Endothelial cell of umbilical vein (primary cell): ENCODE results near the gene VWA8. TPM values are rescaled to one million over a fixed set of nuclear protein-coding genes. Genes with fewer than 3 reads are reported as not detected.

Source experiments
- BruUV-seq: library from RNA; stranded (reverse); fragments of 400-500 nt; replicated peaks from 2 replicates; lab custom pipeline; 2021; lab: Mats Ljungman, UMichigan
- CTCF ChIA-PET: fragments of 300-600, 350-600 bp; sonication (Branson Sonifier 250); formaldehyde crosslinking; loops from one replicate; lab custom pipeline; 2021; ENCODE audit warnings: antibody characterized with exemption, inconsistent platforms; lab: Charles Lee
- POLR2A ChIA-PET: fragments of 300-600, 350-600 bp; sonication (Branson Sonifier 250); formaldehyde crosslinking; loops from one replicate; lab custom pipeline; 2021; ENCODE audit warnings: antibody characterized with exemption, inconsistent platforms; lab: Charles Lee
- DNase-seq: peaks from one replicate; pipeline ENCODE4 v3.0.0-alpha.2; 2011; ENCODE audit warnings: low read depth, low spot score
- FAIRE-seq: peaks from 2 replicates; lab custom pipeline; 2011; peaks lifted over from hg19 to GRCh38; lab: Jason Lieb, UNC
- H2AFZ ChIP-seq: 2 replicates; pipeline ENCODE4 v1.6.0; 2012; ENCODE audit warnings: low read depth, low read length, control low read depth, inconsistent platforms
- H3K27ac ChIP-seq: 2 replicates; pipeline ENCODE4 v1.5.1; 2011; ENCODE audit warnings: low read depth, mild to moderate bottlenecking, control low read depth, low read length, moderate library complexity; ENCODE audit not compliant: insufficient read depth
- H3K27me3 ChIP-seq, 2 experiments: 2 replicates each; pipeline versions ENCODE4 v1.6.0 to v1.6.1; 2011; ENCODE audit warnings: low read length in 2 of 2, mixed read lengths in 1 of 2; ENCODE audit not compliant: control insufficient read depth in 2 of 2, insufficient read depth in 2 of 2
- H3K36me3 ChIP-seq, 2 experiments: 2 replicates in 1 of 2; 3 replicates in 1 of 2; pipeline ENCODE4 v1.5.1; 2011; ENCODE audit warnings: low read length in 2 of 2, mild to moderate bottlenecking in 1 of 2, moderate library complexity in 1 of 2; ENCODE audit not compliant: control insufficient read depth in 2 of 2, insufficient read depth in 2 of 2; ENCODE audit errors: extremely low read depth in 1 of 2
- H3K4me1 ChIP-seq: 3 replicates; pipeline ENCODE4 v1.5.1; 2011; ENCODE audit warnings: mild to moderate bottlenecking, low read length; ENCODE audit not compliant: control insufficient read depth, insufficient read depth; ENCODE audit errors: extremely low read depth
- H3K4me2 ChIP-seq: 2 replicates; pipeline ENCODE4 v1.6.1; 2011; ENCODE audit warnings: low read length, control low read depth, mixed read lengths; ENCODE audit not compliant: insufficient read depth
- H3K4me3 ChIP-seq, 3 experiments: fragments of 200-600 bp in 1 of 3; sonication (generic), shearing (Covaris generic) in 1 of 3; replicated peaks in 1 of 3; 2 replicates each; pipeline ENCODE4 v1.5.1; 2011 to 2016; ENCODE audit warnings: control low read depth in 3 of 3, low read length in 3 of 3, mild to moderate bottlenecking in 2 of 3, inconsistent platforms in 1 of 3, low read depth in 1 of 3, moderate library complexity in 1 of 3; ENCODE audit not compliant: insufficient read depth in 1 of 3
- H3K79me2 ChIP-seq: 2 replicates; pipeline ENCODE4 v1.6.0; 2012; ENCODE audit warnings: low read length, inconsistent platforms; ENCODE audit not compliant: control insufficient read depth, insufficient read depth
- H3K9ac ChIP-seq: replicated peaks from 2 replicates; pipeline ENCODE3; 2011; ENCODE audit warnings: low read length, control low read depth; ENCODE audit not compliant: insufficient read depth; ENCODE audit errors: extremely low read depth
- H3K9me1 ChIP-seq: replicated peaks from 3 replicates; pipeline ENCODE4 v1.6.0; 2011; ENCODE audit warnings: mild to moderate bottlenecking, low read length; ENCODE audit not compliant: control insufficient read depth, insufficient read depth; ENCODE audit errors: extremely low read depth
- H3K9me3 ChIP-seq: replicated peaks from 2 replicates; pipeline ENCODE4 v1.5.1; 2012; ENCODE audit warnings: low read length, inconsistent platforms; ENCODE audit not compliant: control insufficient read depth, insufficient read depth
- H4K20me1 ChIP-seq: replicated peaks from 2 replicates; pipeline ENCODE3; 2011; ENCODE audit warnings: mild to moderate bottlenecking, low read length; ENCODE audit not compliant: control insufficient read depth, insufficient read depth; ENCODE audit errors: extremely low read depth
- EZH2 ChIP-seq: IDR thresholded peaks from 2 replicates; pipeline ENCODE4 v1.6.1; 2012; ENCODE audit warnings: borderline replicate concordance, low read depth, mild to moderate bottlenecking, moderate library complexity, low read length, inconsistent platforms; ENCODE audit not compliant: severe bottlenecking
- FOS ChIP-seq: IDR thresholded peaks from 2 replicates; pipeline ENCODE4 v1.6.1; 2011; ENCODE audit warnings: mild to moderate bottlenecking, low read length, moderate library complexity, borderline replicate concordance; ENCODE audit not compliant: insufficient read depth
- GATA2 ChIP-seq: IDR thresholded peaks from 2 replicates; pipeline ENCODE4 v1.7.0; 2011; ENCODE audit warnings: low read depth, mild to moderate bottlenecking, moderate library complexity, mixed read lengths, low read length; ENCODE audit not compliant: insufficient read length, insufficient read depth
- JUN ChIP-seq: IDR thresholded peaks from 2 replicates; pipeline ENCODE4 v1.6.1; 2011; ENCODE audit warnings: borderline replicate concordance, low read depth; ENCODE audit not compliant: insufficient read length, insufficient read depth
- MAX ChIP-seq: IDR thresholded peaks from 2 replicates; pipeline ENCODE4 v1.6.1; 2011; ENCODE audit not compliant: insufficient read depth, insufficient read length
- MYC ChIP-seq: IDR thresholded peaks from one replicate; pipeline ENCODE4 v1.6.1; 2011; ENCODE audit warnings: mild to moderate bottlenecking, low read depth, low read length
- POLR2A ChIP-seq: IDR thresholded peaks from 2 replicates; pipeline ENCODE4 v1.6.1; 2012; ENCODE audit warnings: low read depth, mild to moderate bottlenecking, control low read depth, low read length
- POLR2AphosphoS5 ChIP-seq: IDR thresholded peaks from 2 replicates; pipeline ENCODE4 v1.6.1; 2012; ENCODE audit warnings: low read depth, mild to moderate bottlenecking, control low read depth, low read length, moderate library complexity; ENCODE audit not compliant: insufficient read depth
- dilution Hi-C: fragments of 300-500 bp; cut with MboI; formaldehyde crosslinking; loops from one replicate; pipeline ENCODE4 v1.15.0; 2019; ENCODE audit warnings: low sequenced_read_pairs; ENCODE audit not compliant: extremely low pct_ligation_motif_present
- intact Hi-C: fragments of 100-400 bp; cut with micrococcal nuclease; formaldehyde crosslinking; loops from one replicate; pipeline ENCODE4 v1.10.0; 2022
- polyA plus RNA-seq, 4 experiments: library from polyadenylated mRNA; depleted of rRNA in 3 of 4; stranded (reverse) in 3 of 4; unstranded in 1 of 4; fragments of >200 nt; gene quantifications; 2 replicates each; pipeline versions ENCODE4 v1.2.1 to v1.2.3, GENCODE V29; 2011 to 2012; ENCODE audit warnings: missing spikeins in 1 of 4
- total RNA-seq: library from RNA; stranded (reverse); gene quantifications from 2 replicates; pipeline ENCODE4 v1.2.3, GENCODE V29; 2021
- TF ChIP-seq, protein P1 (sequence below), 2 donors: IDR thresholded peaks; 1 replicate in 1 of 2; 2 replicates in 1 of 2; pipeline ENCODE4 v1.5.1; 2011; ENCODE audit warnings: low read length in 2 of 2, mild to moderate bottlenecking in 2 of 2, moderate library complexity in 2 of 2, control low read depth in 1 of 2, inconsistent platforms in 1 of 2, low read depth in 1 of 2; ENCODE audit not compliant: insufficient read depth in 1 of 2; ENCODE audit errors: extremely low read depth in 1 of 2

VWA8 gene
- total and polyA plus RNA-seq, 2 donors (not counting 3 experiments of a cell fraction or from before 2014, with no cell fraction given), result 2.9 to 11.3 TPM

- Histone ChIP-seq H3K79me2 (no peaks in the 10 kb centered on the region), H3K27ac (no peak overlapping the region), H2AFZ (no peak overlapping the region), H3K4me3 (no peak overlapping the region), H4K20me1 (no peaks in the 10 kb centered on the region), H3K9ac (no peak overlapping the region), H3K27me3 (no peaks in the 10 kb centered on the region), H3K4me1 (no peaks in the 10 kb centered on the region), H3K4me2 (no peak overlapping the region), H3K9me1 (no peaks in the 10 kb centered on the region), H3K9me3 (no peaks in the 10 kb centered on the region), H3K36me3 (peaks cover 0 to 2% of the 10 kb centered on the region in 2 experiments)
- dilution Hi-C loops, result no loop called here
- BruUV-seq, result no TSS peak
- FAIRE-seq (no peak), DNase-seq (no peak)
- intact Hi-C loops, result no loop called here
- TF ChIP-seq, protein P1, sequence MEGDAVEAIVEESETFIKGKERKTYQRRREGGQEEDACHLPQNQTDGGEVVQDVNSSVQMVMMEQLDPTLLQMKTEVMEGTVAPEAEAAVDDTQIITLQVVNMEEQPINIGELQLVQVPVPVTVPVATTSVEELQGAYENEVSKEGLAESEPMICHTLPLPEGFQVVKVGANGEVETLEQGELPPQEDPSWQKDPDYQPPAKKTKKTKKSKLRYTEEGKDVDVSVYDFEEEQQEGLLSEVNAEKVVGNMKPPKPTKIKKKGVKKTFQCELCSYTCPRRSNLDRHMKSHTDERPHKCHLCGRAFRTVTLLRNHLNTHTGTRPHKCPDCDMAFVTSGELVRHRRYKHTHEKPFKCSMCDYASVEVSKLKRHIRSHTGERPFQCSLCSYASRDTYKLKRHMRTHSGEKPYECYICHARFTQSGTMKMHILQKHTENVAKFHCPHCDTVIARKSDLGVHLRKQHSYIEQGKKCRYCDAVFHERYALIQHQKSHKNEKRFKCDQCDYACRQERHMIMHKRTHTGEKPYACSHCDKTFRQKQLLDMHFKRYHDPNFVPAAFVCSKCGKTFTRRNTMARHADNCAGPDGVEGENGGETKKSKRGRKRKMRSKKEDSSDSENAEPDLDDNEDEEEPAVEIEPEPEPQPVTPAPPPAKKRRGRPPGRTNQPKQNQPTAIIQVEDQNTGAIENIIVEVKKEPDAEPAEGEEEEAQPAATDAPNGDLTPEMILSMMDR (IDR thresholded peaks at IDR 0.05; ENCODE audit: extremely low read depth in 1 of 2, insufficient read depth in 1 of 2, low read depth in 1 of 2, low read length in 2 of 2), result no peak
- TF ChIP-seq POLR2A (no peak), GATA2 (no peak), JUN (no peak), FOS (no peak), EZH2 (no peak), POLR2AphosphoS5 (no peak), MAX (no peak), MYC (no peak)
- ChIA-PET CTCF (no interaction called here), POLR2A (no interaction called here)
Observed at GRCh38 chr13:41909506-41909905, 51.4 kb downstream of the VWA8 start.
